NCI-H524 (cell line): Measurements from ENCODE around the gene ALKBH2.

Source experiments
- DNase-seq, 2 experiments: peaks; one replicate each; lab custom pipeline; 2025; lab: John Stamatoyannopoulos, UW

ALKBH2 gene

DNA sequence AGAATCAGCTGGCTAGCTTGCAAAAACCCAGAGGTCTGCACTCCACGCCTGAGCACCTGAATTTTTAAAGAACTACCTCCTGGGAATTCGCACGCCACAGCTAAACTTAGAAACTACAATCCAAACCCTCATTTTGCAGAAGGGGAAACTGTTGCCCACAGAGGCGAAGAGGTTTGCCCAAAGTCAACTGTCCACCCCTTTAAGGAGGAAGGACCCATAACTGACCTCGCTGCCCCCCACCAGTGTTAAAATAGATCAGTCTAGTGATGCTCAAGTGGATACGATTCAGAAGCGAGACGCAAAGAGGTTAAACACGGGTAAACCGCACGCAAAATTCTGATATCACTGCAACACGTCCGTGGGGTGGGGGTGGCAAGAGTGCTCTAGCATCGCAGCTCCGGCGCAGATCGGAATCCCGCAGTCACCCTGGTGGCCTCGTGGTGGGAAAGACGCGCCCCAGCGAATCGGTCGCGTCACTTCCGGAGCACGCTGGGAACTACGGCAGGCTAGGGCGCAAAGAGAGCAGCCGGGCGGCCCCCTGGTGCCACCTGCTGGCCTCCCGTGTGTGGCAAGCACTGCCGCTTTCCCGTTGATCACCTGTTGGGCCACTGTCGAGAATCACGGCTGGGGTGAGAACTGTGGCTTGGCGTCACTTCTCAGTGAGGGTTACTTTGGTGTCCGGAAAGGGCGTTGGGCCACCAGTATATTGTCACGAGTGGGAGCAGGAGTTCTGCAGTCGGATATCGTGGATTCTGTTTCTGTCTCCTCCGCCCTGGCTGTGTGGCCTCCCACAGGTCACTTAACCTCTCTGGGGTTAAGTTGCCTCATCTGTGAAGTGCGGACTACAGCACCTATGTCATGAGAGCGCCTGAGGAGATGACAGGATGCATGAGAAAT is at the start of gene ALKBH2:
Gene ALKBH2, minus strand, starts transcription at position 451 of the 897 bp plus-strand sequence. CDS start 686 bp downstream, outside the sequence.
- DNase-seq = peak; percentile 72 to 90

DNA sequence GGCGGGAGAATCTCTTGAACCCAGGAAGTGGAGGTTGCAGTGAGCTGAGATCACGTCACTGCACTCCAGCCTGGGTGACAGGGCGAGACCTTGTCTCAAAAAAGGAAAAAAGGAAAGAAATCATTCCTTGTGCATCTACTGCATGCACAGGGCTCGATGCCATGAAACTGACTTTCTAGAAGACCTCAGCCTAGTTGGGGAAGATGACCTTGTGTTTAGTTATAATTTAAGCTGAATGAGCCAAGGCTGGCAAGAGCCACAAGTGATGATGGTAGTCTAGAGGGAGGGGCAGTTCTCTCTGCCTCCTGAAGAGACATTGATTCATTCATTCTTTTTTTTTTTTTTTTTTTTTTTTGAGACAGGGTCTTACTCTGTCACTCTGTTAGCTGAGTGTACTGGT is 47.3 kb upstream of the ALKBH2 start:
- DNase-seq = no peak

DNA sequence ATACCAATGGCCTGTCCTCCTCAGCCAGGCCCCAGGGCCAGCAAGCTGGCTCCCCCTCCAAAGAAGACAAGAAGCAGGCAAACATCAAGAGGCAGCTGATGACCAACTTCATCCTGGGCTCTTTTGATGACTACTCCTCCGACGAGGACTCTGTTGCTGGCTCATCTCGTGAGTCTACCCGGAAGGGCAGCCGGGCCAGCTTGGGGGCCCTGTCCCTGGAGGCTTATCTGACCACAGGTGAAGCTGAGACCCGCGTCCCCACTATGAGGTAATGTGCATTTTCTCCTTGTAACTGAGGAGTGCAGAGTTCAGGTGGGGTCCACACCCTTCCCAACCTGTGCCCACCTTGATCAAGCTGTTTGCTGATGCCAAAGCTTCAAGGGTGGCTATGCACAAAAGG is 46.5 kb upstream of the ALKBH2 start:
- no peak for DNase-seq

DNA sequence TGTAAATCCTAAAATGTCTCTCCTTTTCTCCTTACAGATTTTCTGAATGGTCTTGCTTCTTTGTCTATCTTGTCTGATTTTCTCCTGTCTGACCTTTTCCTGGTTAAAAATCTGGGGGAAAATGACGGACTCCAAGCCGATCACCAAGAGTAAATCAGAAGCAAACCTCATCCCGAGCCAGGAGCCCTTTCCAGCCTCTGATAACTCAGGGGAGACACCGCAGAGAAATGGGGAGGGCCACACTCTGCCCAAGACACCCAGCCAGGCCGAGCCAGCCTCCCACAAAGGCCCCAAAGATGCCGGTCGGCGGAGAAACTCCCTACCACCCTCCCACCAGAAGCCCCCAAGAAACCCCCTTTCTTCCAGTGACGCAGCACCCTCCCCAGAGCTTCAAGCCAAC is 46.1 kb upstream of the ALKBH2 start:
- DNase-seq = no peak

DNA sequence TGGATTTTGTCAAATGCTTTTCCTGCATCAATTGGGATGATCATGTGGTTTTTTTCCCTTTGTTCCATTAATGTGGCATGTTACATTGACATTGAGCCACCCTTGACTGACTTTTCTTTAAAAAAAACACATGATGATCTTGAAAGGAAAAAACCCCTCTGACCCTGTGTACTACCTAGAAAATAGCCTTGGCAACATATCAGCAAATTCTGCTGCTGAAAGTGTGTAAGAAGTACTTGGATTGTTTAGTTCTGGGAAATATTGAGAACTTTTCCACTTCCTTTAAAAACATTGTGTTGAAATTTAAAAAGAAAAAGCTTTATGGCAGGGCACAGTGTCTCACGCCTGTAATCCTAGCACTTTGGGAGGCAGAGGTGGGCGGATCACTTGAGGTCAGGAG is 43.8 kb upstream of the ALKBH2 start:
- no peak for DNase-seq

DNA sequence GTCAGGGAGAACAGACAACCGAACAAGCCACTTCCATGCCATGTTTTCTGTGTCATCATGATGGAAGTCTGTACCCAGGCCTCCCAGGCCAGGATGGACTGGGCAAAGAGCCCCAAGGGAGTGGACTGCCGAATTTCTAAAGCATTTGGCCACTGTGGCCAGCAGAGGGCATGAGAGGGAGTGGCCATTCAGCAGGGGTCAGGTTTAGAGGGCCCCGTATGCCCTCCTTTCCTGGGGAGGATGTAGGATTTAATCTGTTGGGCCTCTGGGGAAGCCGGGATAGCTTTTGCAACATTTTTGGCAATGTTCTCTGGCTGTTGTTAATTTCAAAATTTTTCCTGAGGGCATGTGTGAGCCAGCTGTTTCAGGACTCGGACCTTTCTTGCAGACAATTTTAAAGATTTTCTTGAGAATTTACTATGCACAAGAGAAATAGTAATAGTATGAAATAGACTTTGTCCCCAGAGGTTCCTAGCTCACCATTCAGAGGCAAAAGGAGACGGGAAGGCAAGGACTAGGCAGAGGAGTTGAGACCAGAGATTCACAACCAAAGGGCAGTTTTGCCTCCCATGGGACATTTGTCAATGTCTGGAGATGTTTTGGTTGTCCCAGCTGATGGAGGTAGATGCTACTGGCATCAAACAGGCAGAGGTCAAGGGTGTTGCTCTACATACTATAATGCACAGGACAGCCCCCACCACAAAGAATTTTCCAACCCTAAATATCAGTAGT is 41.1 kb upstream of the ALKBH2 start:
- peak; percentile 8 to 22 for DNase-seq

DNA sequence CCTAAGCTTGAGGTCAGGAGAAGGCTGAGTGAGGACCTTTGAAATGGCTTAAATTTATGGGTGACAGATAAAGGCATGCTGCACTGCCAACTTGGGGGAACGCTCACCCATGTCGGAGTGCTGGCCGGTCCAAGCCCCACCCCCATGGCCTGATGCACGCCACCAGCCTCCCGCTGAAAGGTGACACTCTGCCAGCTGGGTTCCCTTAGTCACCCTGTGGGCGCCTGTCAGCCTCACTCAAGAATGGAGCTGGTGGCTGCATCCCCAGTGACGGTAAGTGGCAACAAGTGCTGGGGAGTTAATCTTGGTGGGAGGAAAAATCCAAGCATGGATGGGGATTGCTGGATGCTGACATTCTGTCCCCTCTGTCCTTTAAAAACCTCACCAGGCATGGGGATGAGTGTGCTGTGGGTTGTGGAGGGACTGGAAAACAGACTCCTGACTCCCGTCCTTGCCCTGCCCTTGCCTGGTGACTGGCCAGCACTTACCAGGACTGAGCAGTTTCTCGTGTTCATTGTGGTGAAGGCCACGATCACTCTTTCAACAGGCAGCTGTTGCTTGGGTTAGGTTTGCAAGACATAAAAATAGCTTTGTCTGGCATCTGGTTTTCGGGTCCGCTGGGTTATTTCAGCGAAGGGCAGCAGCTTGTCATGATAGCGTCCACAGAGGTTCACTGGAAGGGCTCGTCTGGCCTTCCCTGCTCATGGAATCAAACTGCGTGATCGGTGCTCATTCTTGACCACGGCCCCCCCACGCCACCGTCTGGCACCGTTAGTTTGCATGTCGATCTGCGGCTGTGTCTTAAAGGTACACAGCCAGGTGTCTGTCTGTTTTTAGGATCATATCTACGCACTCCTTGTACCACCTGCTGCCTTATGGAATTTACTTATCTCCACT is 38.1 kb upstream of the ALKBH2 start:
- DNase-seq = peak; percentile 68 to 84

DNA sequence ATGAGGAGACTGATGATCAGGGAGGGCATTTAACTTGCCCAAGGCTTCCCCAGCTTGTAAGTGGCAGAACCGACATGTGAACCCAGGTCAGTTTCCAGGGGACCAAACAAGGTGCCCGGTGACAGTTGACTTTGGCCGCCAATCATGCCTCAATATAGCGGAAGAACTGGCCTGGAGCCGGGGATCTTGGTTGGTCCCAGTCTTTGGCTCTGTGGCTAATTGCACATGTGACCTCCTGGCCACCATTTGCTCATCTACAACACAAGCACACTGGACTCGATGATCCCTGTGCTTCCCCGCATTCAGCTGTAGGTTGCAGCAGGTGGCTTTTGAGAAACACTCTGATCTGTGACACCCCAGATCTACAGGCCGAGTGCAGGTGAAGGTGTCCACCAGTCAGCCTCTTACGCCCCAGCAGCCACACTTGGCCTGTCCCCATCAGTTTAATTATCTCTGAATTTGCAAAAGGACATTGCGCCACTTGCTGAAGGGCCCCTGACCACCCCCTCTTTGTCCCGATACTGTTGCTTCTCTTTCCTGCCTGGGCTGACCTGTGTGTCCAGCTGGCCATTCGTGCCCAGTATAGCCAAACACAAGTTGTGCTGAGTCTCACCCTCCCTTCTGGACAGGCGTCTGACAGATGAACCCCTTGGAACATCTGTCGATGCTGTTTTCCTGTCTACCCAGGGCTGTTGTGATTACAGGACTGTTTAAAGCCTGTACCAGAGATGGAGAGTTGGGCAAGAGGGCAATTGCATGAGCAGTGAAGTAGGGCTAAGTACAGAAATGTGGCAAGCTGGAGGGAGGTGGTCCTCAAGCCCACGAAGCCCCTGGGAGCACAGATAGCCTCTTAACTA is 37.3 kb upstream of the ALKBH2 start:
- peak; percentile 64 to 76 for DNase-seq

DNA sequence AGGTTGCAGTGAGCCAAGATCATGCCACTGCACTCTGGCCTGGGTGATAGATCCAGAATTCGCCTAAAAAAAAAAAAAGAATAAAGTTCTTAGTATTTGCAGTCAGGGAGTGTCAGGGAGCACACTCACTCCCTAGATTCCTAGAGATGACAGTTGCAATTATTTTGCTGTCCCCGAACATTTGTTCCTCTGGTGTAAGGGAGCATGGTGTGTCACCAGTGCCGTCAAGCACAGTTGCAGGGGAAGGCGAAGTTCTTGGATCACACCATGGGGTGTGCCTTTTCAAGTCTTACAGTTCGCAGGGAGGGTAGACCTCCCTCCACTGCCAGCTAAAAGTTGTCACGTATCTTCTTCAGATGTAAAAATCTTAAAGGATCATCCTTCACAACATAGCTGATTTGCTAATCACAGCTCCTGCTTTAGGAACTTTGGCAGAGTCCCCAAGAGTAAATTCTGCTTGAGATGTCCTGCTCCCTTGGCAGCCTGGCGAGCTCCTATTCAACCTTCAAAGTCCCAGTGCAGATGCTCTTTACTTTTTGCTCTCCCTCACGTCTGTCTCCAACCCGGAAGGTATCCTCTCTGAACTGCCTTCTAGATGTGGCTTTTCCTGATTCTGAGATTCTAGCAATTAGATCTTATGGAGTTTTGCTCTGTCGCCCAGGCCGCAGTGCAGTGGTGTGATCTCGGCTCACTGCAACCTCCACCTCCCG is 34.4 kb upstream of the ALKBH2 start:
- DNase-seq = no peak

DNA sequence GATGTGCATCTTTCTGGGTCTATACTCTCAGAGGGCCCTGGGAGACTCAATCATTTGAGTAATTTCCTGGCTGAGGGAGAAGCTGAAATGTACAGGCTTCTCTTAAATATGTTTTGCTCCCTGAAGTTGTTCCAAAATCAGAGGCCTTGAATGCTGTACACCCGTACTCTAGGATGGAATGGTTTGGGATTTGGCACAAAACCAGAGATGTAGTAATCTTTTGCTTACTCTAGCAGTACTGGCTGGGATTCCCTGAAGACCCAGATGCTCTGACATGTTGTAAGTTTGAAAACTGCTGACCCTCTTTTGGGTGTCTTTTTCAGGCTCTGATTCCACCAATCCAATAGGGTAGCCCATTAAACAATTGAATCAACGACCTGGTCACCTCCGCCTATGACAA is 33.5 kb upstream of the ALKBH2 start:
- DNase-seq = no peak

DNA sequence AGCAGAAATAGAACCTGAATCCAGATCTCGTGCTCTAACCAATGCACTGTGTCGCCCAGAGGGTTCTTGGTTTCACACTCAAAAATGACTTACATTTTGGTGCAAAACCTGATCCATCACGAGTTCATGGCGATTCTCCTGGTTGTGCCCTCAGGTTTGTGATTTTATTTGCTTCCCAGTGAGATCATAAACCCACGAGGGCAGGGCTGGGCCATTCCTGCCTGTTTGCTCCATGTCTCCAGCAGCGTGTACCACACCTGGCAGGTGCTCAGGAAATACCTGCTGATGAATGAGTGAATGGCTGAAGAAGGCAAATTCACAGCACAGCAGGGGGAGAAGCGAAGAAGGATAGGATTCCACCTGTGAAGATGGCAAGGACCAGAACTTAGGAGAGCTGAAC is 32.5 kb upstream of the ALKBH2 start:
- DNase-seq = no peak

DNA sequence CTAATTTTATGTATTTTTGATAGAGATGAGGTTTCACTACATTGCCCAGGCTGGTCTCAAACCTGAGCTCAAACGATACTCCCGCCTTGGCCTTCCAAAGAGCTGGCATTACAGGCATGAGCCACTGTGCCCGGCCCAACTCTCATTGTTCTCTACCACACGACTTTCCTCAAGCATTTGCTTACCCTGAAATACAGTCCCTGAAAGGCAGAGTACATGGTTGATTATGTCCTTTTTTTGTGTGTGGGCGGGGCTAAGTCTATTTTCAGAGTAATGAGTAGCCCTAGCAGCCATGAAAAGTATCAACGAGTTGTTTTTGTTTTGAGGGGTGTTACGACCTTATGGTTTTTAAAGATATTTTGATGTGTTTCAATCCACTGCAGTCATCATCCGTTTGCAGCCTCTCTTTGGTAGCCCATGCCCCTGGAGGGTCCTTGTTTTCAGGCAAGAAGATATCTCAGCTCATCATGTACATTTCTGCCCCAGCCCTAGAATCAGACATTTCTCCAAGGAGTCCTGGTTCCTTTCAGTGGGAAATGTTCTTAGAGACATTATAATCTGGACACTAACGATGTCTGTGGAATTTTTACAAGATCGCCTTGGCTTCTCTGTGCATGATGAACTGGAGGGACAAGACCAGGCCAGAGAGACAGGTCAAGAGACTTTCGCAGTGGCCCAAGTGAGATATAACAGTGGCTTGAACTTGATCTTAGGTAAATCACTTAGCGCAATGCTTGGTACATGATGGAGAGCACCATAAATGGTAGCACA is 31.8 kb upstream of the ALKBH2 start:
- DNase-seq = no peak

DNA sequence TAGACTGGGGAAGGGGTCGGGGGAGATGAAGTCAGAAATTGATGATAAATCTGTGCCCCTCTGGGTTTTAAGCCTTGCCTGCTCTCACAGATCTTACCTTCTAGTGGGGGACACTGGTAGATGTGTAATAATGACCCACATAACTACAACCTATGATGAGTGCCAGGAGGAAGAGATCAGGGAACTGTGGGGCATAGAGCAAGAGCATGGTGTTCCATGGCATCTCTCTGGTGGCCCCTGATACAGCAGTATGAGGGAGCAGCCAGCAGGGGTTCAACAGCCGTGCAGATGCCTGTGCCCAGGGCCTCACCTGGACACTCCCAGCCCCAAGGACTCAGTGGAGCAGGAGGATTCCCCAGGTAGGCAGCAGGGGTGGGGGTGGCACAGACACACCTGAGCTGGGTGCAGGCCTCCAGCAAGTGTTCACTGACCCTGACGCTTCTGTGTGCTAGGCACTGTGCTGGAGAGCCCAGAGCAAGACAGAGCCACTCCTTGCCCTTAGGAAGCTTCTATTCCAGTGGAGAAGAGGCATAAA is 28.1 kb upstream of the ALKBH2 start:
- DNase-seq = no peak

DNA sequence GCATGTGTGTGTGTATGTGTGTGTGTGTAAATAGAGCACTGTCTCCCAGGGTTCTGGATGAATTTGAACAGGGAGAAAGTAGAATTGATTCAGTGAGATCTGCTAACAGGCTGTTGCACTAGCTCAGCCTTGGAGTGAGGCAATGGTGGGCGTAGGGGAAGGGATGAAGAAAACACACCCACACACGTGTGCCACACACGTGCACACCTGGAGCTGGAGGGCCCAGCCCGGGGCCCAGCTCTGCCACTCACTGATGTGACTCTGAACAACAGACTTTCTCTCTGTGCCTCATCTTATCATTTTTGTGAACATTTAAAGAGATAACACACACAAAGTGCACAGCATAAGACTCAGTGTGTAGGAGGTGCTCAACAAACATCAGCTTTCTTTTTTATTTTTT is 27.3 kb upstream of the ALKBH2 start:
- DNase-seq = no peak

DNA sequence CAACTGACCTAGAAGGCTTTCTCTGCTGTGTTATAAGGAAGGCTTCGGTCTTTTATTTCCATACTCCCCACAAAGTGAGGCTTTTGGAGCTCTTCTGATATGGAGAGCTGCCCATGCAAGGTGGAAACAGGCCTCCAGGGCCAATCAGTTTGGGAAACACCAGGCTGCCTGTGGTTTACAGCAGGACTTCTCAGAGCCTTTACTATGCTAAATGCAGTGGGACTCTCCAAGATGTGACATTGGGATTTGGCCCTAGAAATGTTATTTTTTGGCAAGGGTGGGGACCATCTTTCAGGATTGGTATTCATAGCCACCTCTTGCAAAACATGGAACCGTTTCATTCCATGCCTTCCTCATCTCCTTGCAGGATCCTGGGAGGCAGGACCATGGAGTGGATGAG is 26.8 kb upstream of the ALKBH2 start:
- no peak for DNase-seq

DNA sequence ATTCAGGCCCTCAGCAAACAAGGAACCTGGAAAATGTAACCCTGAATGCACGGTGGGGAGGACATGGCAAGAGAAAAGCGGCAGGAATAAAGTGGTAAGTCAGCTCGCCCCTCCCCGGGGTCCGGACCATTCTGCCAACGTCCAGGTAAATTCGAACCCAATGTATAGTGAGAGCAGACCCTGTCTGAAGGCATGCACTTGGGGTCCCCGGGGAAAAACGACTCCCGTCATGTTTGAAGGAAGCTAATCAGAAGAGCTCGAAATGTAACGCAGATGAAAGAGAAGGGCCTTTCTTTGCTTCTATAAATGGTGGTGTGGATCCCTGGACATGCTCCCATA is 23.3 kb upstream of the ALKBH2 start:
- no peak for DNase-seq

DNA sequence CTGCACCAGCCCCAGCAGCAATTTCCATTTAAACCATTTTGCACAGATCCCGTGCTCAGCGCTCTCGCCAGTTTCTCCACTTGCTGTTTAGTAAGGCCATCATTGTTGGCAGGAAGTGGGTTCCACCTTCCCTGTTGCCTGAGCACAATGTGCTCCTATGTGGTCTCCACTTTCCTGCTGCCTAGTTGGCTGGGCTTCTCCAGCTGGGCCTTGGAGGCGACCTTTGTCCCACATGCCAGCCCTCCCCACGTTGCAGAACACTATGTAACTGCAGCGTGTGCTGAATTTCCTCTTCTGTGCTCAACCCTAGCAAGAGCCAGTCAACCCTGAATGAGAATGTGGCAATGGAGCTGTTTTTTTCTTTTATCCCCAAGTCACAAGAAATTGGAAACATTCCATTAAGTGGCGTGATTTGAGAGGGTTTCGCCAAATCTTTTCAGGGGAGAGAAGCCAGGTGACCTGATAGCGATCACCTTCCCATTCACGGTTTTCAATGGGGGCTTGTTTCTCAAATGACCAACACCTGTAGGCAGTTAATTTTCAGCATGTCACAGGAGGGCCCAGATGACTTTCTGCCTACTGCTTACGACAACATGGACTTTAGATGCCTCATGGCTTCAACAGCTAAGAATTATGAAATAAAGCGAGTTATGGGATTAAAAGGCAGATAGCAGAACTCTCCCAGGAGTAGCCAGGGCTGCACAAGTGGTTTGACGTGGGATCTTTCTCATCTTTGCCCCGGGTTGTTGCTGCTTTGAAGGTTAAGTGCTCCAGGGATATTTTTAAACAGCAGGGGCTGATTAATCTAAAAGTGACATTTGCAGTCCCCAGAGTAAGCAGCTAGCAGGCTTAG is 22.7 kb upstream of the ALKBH2 start, which contains the start of gene ACACB:
Gene ACACB, plus strand, starts transcription at position 830 of the 853 bp plus-strand sequence. CDS start 22,819 bp downstream, outside the sequence.
- DNase-seq = no peak

DNA sequence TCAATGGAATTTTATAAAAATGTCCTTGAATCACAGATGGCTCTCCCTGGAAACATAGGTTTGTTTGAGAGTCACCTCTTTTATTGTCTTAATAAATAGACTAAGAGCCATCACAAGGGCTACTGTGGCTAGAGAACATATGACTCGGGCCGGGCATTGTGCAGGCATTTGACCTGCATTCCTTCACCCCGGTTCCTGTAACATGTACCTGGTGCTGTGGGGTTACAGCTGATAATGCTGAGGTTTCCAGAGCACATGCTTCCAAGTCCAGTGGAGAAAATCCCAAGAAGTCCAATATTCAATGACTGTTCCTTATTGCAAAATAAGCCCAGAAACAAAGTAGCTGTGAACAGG is 22.1 kb upstream of the ALKBH2 start:
- DNase-seq = no peak

DNA sequence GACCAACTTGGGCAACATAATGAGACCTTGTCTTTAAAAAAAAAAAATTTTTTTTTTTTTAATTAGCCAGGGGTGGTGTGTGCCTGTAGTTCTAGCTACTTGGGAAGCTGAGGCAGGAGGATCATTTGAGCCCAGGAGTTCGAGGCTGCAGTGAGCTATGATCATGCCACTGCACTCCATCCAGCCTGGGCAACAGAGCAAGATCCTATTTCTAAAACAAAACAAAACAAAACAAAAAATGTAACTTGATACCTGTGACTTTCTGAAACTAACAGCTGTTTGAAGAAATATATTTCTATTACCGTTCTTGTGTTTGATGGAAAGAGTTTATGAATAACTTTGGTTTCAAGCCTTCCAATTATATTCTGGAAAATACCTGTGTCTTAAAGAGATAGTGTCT is 21.4 kb upstream of the ALKBH2 start:
- no peak for DNase-seq
